Urinary bladder (tissue), 4 donors: ENCODE measurements around the gene NFRKB. TPM values are rescaled to one million over a fixed set of nuclear protein-coding genes. Genes with fewer than 3 reads are reported as not detected.

Experiments used
- DNase-seq: peaks from one replicate; pipeline ENCODE4 v3.0.0-alpha.2; 2015; ENCODE audit errors: extremely low spot score
- H3K27ac ChIP-seq: one replicate; pipeline ENCODE4 v1.5.1; 2013; ENCODE audit warnings: low read depth, mild to moderate bottlenecking, moderate library complexity
- H3K36me3 ChIP-seq: one replicate; pipeline ENCODE4 v1.6.1; 2013; ENCODE audit warnings: mild to moderate bottlenecking, moderate library complexity; ENCODE audit not compliant: insufficient read depth
- H3K4me1 ChIP-seq: one replicate; pipeline ENCODE4 v1.6.1; 2013; ENCODE audit warnings: mild to moderate bottlenecking, moderate library complexity; ENCODE audit not compliant: insufficient read depth
- H3K4me3 ChIP-seq: one replicate; pipeline ENCODE4 v1.5.1; 2013; ENCODE audit warnings: low read depth, low read length
- WGBS: extraction: QIAGEN DNeasy Blood & Tissue Kit; methylation state at CpG from one replicate; pipeline ENCODE4 v1.1.7; 2013; 5-methylcytosine and 5-hydroxymethylcytosine counted together
- polyA plus RNA-seq: library from polyadenylated mRNA; stranded (reverse); fragments of 200-250 nt; gene quantifications from one replicate; pipeline ENCODE4 v1.2.3, GENCODE V29; 2013
- total RNA-seq: library from RNA; depleted of rRNA; stranded (reverse); fragments of >200 nt; gene quantifications from one replicate; pipeline ENCODE4 v1.2.3, GENCODE V29; 2014
- donor health status: healthy with polysubstance abuse.
- donor health status: healthy.

The NFRKB gene
- total and polyA plus RNA-seq, 2 donors = 19.6 to 24.7 TPM

GRCh38 chr11:129928923-129929692, 33.7 kb upstream of the NFRKB start:
- no peaks in the 10 kb centered on the region for H3K4me1 ChIP-seq
- no peak overlapping the region for H3K27ac ChIP-seq
- H3K36me3 ChIP-seq = no peaks in the 10 kb centered on the region
- DNase-seq = no peak
- H3K4me3 ChIP-seq = no peak overlapping the region
- 97% methylated on average over 3 of the region's 3 CpGs for WGBS

GRCh38 chr11:129922674-129923073, 27.3 kb upstream of the NFRKB start:
- no peak for DNase-seq
- H3K4me1 ChIP-seq = no peaks in the 10 kb centered on the region
- WGBS = 92% methylated on average over 5 of the region's 5 CpGs
- H3K4me3 ChIP-seq = no peak overlapping the region
- H3K36me3 ChIP-seq = no peaks in the 10 kb centered on the region
- no peak overlapping the region for H3K27ac ChIP-seq

GRCh38 chr11:129918361-129918760, 23.0 kb upstream of the NFRKB start:
- no peak overlapping the region for H3K4me3 ChIP-seq
- no peaks in the 10 kb centered on the region for H3K4me1 ChIP-seq
- peaks cover 2% of the 10 kb centered on the region for H3K36me3 ChIP-seq
- H3K27ac ChIP-seq = no peak overlapping the region
- WGBS = 96% methylated on average over 22 of the region's 22 CpGs
- no peak for DNase-seq

GRCh38 chr11:129917231-129917630, 21.9 kb upstream of the NFRKB start:
- DNase-seq = no peak
- no peak overlapping the region for H3K4me3 ChIP-seq
- H3K4me1 ChIP-seq = no peaks in the 10 kb centered on the region
- H3K36me3 ChIP-seq = peaks cover 2% of the 10 kb centered on the region
- H3K27ac ChIP-seq = no peak overlapping the region
- WGBS = 96% methylated on average over 2 of the region's 2 CpGs

GRCh38 chr11:129911298-129911697, 15.9 kb upstream of the NFRKB start:
- no peaks in the 10 kb centered on the region for H3K4me1 ChIP-seq
- peaks cover 6% of the 10 kb centered on the region for H3K36me3 ChIP-seq
- no peak overlapping the region for H3K4me3 ChIP-seq
- H3K27ac ChIP-seq = no peak overlapping the region
- no peak for DNase-seq
- 50% methylated on average over 3 of the region's 3 CpGs for WGBS

- no peak overlapping the region for H3K27ac ChIP-seq
- no peak for DNase-seq
- WGBS = 92% methylated on average over 7 of the region's 7 CpGs
- H3K4me1 ChIP-seq = no peaks in the 10 kb centered on the region
- H3K4me3 ChIP-seq = no peak overlapping the region
- H3K36me3 ChIP-seq = peaks cover 6% of the 10 kb centered on the region
These were observed 15.0 kb upstream of the NFRKB start for GRCh38 chr11:129910360-129910759.

GRCh38 chr11:129905402-129905801, 10.0 kb upstream of the NFRKB start:
- Histone ChIP-seq H3K36me3 (peaks cover 4% of the 10 kb centered on the region), H3K4me1 (no peaks in the 10 kb centered on the region), H3K4me3 (no peak overlapping the region), H3K27ac (no peak overlapping the region)
- 81% methylated on average over 8 of the region's 8 CpGs for WGBS
- no peak for DNase-seq

- H3K4me1 ChIP-seq = no peaks in the 10 kb centered on the region
These were observed 684 bp upstream of the NFRKB start for GRCh38 chr11:129896062-129896461.

GRCh38 chr11:129894278-129895125, 876 bp downstream of the NFRKB start:
- peak overlapping the region; percentile 98 for H3K4me3 ChIP-seq
- WGBS = 25% methylated on average over 13 of the region's 13 CpGs
- DNase-seq = peak; percentile 7
- no peaks in the 10 kb centered on the region for H3K4me1 ChIP-seq
- peaks cover 3% of the 10 kb centered on the region for H3K36me3 ChIP-seq
- H3K27ac ChIP-seq = no peak overlapping the region

More at GRCh38 chr11:129896062-129896461, 684 bp upstream of the NFRKB start:
- H3K27ac ChIP-seq = no peak overlapping the region
- WGBS = 54% methylated on average over 9 of the region's 9 CpGs
- no peak for DNase-seq
- H3K36me3 ChIP-seq = no peaks in the 10 kb centered on the region
- H3K4me3 ChIP-seq = peak overlapping the region; percentile 98

- DNase-seq = no peak
- H3K36me3 ChIP-seq = peaks cover 18% of the 10 kb centered on the region
- WGBS = 86% methylated on average over 5 of the region's 5 CpGs
- no peak overlapping the region for H3K4me3 ChIP-seq
- no peaks in the 10 kb centered on the region for H3K4me1 ChIP-seq
- no peak overlapping the region for H3K27ac ChIP-seq
These were observed 6.9 kb downstream of the NFRKB start for GRCh38 chr11:129888451-129888850.

GRCh38 chr11:129885381-129885780, 10.0 kb downstream of the NFRKB start:
- WGBS = 96% methylated on average over 12 of the region's 12 CpGs
- H3K27ac ChIP-seq = no peak overlapping the region
- no peak overlapping the region for H3K4me3 ChIP-seq
- no peaks in the 10 kb centered on the region for H3K4me1 ChIP-seq
- H3K36me3 ChIP-seq = peaks cover 27% of the 10 kb centered on the region
- no peak for DNase-seq

GRCh38 chr11:129884581-129884980, 10.8 kb downstream of the NFRKB start:
- DNase-seq = no peak
- WGBS = 96% methylated on average over 8 of the region's 8 CpGs
- Histone ChIP-seq H3K4me3 (no peak overlapping the region), H3K36me3 (peaks cover 24% of the 10 kb centered on the region), H3K27ac (no peak overlapping the region), H3K4me1 (no peaks in the 10 kb centered on the region)

GRCh38 chr11:129881570-129882170, 13.7 kb downstream of the NFRKB start:
- H3K4me1 ChIP-seq = no peaks in the 10 kb centered on the region
- WGBS = 76% methylated on average over 9 of the region's 9 CpGs

More at GRCh38 chr11:129881570-129882170, 13.7 kb downstream of the NFRKB start:
- Histone ChIP-seq H3K27ac (no peak overlapping the region), H3K36me3 (peaks cover 23% of the 10 kb centered on the region), H3K4me3 (no peak overlapping the region)
- no peak for DNase-seq
